Measurements from ENCODE around the gene ZBTB20.

- TF ChIP-seq, protein P1, sequence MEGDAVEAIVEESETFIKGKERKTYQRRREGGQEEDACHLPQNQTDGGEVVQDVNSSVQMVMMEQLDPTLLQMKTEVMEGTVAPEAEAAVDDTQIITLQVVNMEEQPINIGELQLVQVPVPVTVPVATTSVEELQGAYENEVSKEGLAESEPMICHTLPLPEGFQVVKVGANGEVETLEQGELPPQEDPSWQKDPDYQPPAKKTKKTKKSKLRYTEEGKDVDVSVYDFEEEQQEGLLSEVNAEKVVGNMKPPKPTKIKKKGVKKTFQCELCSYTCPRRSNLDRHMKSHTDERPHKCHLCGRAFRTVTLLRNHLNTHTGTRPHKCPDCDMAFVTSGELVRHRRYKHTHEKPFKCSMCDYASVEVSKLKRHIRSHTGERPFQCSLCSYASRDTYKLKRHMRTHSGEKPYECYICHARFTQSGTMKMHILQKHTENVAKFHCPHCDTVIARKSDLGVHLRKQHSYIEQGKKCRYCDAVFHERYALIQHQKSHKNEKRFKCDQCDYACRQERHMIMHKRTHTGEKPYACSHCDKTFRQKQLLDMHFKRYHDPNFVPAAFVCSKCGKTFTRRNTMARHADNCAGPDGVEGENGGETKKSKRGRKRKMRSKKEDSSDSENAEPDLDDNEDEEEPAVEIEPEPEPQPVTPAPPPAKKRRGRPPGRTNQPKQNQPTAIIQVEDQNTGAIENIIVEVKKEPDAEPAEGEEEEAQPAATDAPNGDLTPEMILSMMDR (IDR thresholded peaks at IDR 0.05; ENCODE audit: borderline replicate concordance, extremely low read depth, low read length, poor library complexity, severe bottlenecking), result no peak
- no peak for TF ChIP-seq EZH2 (IDR thresholded peaks at IDR 0.05; ENCODE audit: borderline replicate concordance, low read depth, low read length, severe bottlenecking)
These were observed 860.8 kb downstream of the ZBTB20 start for GRCh38 chr3:114286266-114286665.

Measured in DND-41 (cell line).